ENCODE measurements around the gene BMI1. TPM values are rescaled to one million over a fixed set of nuclear protein-coding genes. Genes with fewer than 3 reads are reported as not detected.

Gene BMI1
- total and polyA plus RNA-seq, 2 donors from 2014 or later, result 18.7 to 49.0 TPM

GRCh38 chr10:22368402-22368801 lies 47.5 kb downstream of the BMI1 start:
- Histone ChIP-seq H3K27ac (ENCODE audit: low read depth in 2 of 2, low read length in 2 of 2) (no peak overlapping the region), H3K9ac (ENCODE audit: low read length in 3 of 3) (no peak overlapping the region), H3K4me1 (ENCODE audit: control insufficient read depth in 2 of 3, insufficient read depth in 2 of 3, low read depth in 1 of 3, low read length in 3 of 3) (no peaks in the 10 kb centered on the region), H3K27me3 (ENCODE audit: control insufficient read depth, insufficient read depth, low read length) (no peaks in the 10 kb centered on the region), H3K9me3 (ENCODE audit: control insufficient read depth in 2 of 3, insufficient read depth in 1 of 3, low read length in 3 of 3) (no peaks in the 10 kb centered on the region), H3K36me3 (ENCODE audit: control insufficient read depth in 2 of 3, insufficient read depth in 3 of 3, low read length in 3 of 3) (no peaks in the 10 kb centered on the region), H3K4me3 (ENCODE audit: low read length in 3 of 3) (no peak overlapping the region)
- intact Hi-C loops (cut with DNase I), result no loop called here
- TF ChIP-seq CTCF (IDR thresholded peaks at IDR 0.05; ENCODE audit: borderline replicate concordance, extremely low read depth, insufficient read depth), result no peak
- FAIRE-seq (no peak), DNase-seq (no peak)

GRCh38 chr10:22368981-22369380 lies 48.1 kb downstream of the BMI1 start:
- no peak overlapping the region for H3K27ac ChIP-seq (ENCODE audit: low read depth in 2 of 2, low read length in 2 of 2)
- no peaks in the 10 kb centered on the region for H3K36me3 ChIP-seq (ENCODE audit: control insufficient read depth in 2 of 3, insufficient read depth in 3 of 3, low read length in 3 of 3)
- H3K4me3 ChIP-seq (ENCODE audit: low read length in 3 of 3), result no peak overlapping the region
- no peaks in the 10 kb centered on the region for H3K9me3 ChIP-seq (ENCODE audit: control insufficient read depth in 2 of 3, insufficient read depth in 1 of 3, low read length in 3 of 3)
- no peak for FAIRE-seq
- intact Hi-C loops (cut with DNase I), result no loop called here
- DNase-seq, result no peak
- H3K27me3 ChIP-seq (ENCODE audit: control insufficient read depth, insufficient read depth, low read length), result no peaks in the 10 kb centered on the region
- no peak overlapping the region for H3K9ac ChIP-seq (ENCODE audit: low read length in 3 of 3)
- H3K4me1 ChIP-seq (ENCODE audit: control insufficient read depth in 2 of 3, insufficient read depth in 2 of 3, low read depth in 1 of 3, low read length in 3 of 3), result no peaks in the 10 kb centered on the region
- TF ChIP-seq CTCF (IDR thresholded peaks at IDR 0.05; ENCODE audit: borderline replicate concordance, extremely low read depth, insufficient read depth), result no peak

DNA sequence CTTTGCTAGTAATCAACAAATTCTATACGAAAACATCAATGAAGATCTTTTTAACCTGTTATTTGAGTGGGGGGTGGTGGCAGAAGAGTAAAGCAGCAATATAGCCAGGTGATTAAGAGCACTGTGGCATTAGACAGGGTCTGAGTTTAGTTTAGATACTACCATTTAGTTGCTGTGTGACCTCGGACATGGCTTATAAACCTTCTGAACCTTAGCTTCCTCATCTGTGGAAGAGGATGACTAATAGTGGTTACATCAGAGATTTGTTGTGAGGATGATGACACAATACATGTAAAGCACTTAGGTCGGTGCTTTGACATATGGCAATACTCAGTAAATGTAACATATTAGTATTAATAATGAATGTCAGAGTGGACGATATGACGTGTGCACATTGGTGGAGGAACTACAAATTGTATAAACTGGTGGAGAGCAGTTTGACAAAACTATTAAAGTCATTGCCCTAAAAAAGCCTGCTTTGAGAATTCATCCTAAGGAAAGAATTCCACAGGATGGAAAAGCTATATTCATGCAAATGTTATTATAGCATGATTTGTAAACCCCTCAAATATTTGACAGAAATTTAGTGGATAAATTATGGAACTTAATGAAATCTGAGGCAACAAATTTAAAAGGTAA lies 48.7 kb downstream of the BMI1 start:
- H3K27ac ChIP-seq (ENCODE audit: low read depth in 2 of 2, low read length in 2 of 2), result no peak overlapping the region
- H3K27me3 ChIP-seq (ENCODE audit: control insufficient read depth, insufficient read depth, low read length), result no peaks in the 10 kb centered on the region
- H3K4me1 ChIP-seq (ENCODE audit: control insufficient read depth in 2 of 3, insufficient read depth in 2 of 3, low read depth in 1 of 3, low read length in 3 of 3), result no peaks in the 10 kb centered on the region
- no peak for FAIRE-seq
- TF ChIP-seq CTCF (IDR thresholded peaks at IDR 0.05; ENCODE audit: borderline replicate concordance, extremely low read depth, insufficient read depth), result no peak
- no peak overlapping the region for H3K4me3 ChIP-seq (ENCODE audit: low read length in 3 of 3)
- H3K9me3 ChIP-seq (ENCODE audit: control insufficient read depth in 2 of 3, insufficient read depth in 1 of 3, low read length in 3 of 3), result no peaks in the 10 kb centered on the region
- no peak overlapping the region for H3K9ac ChIP-seq (ENCODE audit: low read length in 3 of 3)
- no peak for DNase-seq
- intact Hi-C loops (cut with DNase I), result no loop called here
- no peaks in the 10 kb centered on the region for H3K36me3 ChIP-seq (ENCODE audit: control insufficient read depth in 2 of 3, insufficient read depth in 3 of 3, low read length in 3 of 3)

- FAIRE-seq, result peak; percentile 80
- H3K9me3 ChIP-seq (ENCODE audit: control insufficient read depth in 2 of 3, insufficient read depth in 1 of 3, low read length in 3 of 3), result no peaks in the 10 kb centered on the region
- DNase-seq, result no peak
- intact Hi-C loops (cut with DNase I), result no loop called here
- no peaks in the 10 kb centered on the region for H3K4me1 ChIP-seq (ENCODE audit: control insufficient read depth in 2 of 3, insufficient read depth in 2 of 3, low read depth in 1 of 3, low read length in 3 of 3)
- no peaks in the 10 kb centered on the region for H3K36me3 ChIP-seq (ENCODE audit: control insufficient read depth in 2 of 3, insufficient read depth in 3 of 3, low read length in 3 of 3)
- TF ChIP-seq CTCF (IDR thresholded peaks at IDR 0.05; ENCODE audit: borderline replicate concordance, extremely low read depth, insufficient read depth), result no peak
- H3K4me3 ChIP-seq (ENCODE audit: low read length in 3 of 3), result no peak overlapping the region
- H3K27ac ChIP-seq (ENCODE audit: low read depth in 2 of 2, low read length in 2 of 2), result no peak overlapping the region
- no peaks in the 10 kb centered on the region for H3K27me3 ChIP-seq (ENCODE audit: control insufficient read depth, insufficient read depth, low read length)
- no peak overlapping the region for H3K9ac ChIP-seq (ENCODE audit: low read length in 3 of 3)
Observed at GRCh38 chr10:22370320-22370719, 49.4 kb downstream of the BMI1 start.
